ENCODE measurements around the gene ADRA2C.

The ADRA2C gene

DNA sequence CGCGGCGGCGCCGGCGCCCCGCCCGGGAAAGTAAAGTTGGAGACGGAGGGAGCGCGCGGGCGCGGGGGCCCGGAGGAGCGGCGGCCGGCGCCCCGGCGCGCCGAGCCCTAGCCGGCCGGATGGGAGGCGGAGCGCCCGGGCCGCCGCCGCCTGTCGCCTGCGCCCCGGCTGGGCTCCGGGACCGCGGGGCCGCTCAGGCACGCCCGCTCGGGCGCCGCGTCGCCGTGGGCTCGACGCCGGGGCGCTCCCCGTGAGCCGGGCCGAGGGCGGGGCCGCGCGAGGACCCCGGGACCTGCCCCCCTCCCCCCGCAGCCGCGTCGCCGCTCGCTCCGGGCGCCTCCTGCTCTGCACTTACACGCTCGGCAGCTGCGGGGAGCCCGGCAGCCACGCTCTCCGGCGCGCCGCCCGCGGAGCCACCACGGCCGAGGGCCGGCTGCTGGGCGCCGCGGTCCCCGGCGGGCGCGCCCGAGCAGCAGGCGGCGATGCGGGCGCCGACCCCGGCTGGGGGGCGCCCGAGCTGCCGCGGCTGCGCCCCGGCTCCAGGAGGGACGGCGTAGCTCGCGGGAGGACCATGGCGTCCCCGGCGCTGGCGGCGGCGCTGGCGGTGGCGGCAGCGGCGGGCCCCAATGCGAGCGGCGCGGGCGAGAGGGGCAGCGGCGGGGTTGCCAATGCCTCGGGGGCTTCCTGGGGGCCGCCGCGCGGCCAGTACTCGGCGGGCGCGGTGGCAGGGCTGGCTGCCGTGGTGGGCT is at the start of gene ADRA2C:
TSS of gene ADRA2C (plus strand) at position 350 of the 749 bp plus-strand sequence. CDS start at position 572, 222 bp downstream.
- no peak for DNase-seq (ENCODE audit: low read depth, low spot score)

DNA sequence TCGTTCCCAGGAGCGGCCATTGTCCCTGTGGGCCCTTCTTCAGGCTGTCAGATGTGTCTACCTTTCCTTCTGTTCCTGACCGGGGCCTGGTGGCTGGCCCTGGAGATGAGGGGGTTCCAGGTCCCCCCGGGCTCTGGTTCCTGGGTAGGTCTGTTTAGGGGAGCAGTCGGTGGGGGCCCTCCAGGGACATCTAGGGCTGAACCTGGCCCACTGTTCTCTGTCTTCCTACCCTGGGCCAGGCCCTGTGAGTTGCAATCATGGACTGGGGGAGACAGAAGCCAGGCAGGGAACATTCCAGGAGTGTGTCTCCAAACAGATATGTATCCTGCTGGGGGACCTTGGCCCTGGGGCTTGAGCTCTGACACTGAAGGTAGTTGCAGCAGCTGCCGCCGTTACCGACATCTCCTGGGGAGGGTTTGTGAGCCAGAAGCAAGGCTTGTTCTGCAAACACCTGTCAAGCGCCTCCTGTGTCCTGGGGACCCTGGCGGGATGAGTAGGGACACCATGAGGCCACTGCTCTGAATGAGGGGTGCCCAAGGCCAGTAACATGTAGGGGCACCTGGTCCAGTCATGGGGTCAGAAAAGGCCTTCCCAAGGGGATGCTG is 49.5 kb upstream of the ADRA2C start:
- DNase-seq (ENCODE audit: low read depth, low spot score): no peak

DNA sequence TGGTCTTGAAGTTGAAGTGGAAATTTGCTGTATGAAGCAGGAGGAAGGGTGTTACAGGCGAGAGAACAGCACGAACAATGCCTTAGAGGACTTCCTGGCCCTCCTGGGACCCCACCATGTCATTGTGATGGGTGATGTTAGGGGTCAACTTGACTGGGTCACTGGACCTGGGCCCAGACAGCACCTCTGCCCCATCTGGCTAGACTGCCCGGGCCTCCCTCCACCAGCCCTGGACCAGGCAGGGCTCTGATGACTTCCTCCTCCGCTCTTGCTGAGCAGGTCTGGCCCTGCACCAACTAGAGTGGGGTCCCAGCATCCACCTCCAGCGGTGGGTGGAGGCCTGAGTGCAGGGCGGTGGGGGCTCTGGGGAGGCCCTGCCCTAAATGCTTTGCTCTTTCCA is 48.9 kb upstream of the ADRA2C start:
- no peak for DNase-seq (ENCODE audit: low read depth, low spot score)

DNA sequence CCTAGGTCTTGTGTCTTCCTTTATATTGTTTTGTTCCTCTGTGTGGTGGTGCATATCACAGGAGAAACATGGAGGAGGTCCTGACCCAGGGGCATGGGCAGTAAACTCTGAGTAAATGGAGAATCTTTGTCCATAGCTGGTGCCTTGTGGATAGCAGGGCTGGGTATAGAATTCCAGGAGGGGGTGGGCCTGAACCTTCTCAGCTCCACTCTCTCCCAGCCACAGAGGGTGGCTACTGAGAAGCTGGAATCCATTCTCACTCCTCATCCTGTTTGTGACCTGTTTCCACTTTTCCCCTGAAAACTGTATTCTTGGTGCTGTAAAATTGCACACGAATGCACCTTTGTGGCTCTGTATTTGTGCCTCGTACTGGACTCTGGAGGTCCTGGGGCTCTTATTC is 47.7 kb upstream of the ADRA2C start:
- DNase-seq (ENCODE audit: low read depth, low spot score): no peak

DNA sequence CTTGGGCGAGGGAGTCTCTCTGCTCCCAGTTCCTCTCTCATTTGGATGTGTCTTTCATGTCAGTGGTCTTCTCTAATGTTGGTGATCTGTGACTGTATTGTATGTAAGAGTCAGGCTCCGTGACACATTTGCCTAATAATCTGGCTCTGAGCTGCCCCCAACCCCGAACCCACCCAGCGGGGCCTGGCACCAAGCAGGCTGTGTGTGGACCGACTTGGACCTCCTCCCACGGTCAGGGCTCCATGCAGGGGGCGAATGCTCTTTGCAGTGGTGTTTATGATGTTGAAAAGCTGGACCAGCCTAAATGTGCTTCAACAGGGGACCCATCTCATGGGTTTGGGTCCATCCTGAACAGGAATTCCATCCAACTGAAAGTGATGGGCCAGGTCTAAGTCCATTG is 47.0 kb upstream of the ADRA2C start:
- DNase-seq (ENCODE audit: low read depth, low spot score): no peak

DNA sequence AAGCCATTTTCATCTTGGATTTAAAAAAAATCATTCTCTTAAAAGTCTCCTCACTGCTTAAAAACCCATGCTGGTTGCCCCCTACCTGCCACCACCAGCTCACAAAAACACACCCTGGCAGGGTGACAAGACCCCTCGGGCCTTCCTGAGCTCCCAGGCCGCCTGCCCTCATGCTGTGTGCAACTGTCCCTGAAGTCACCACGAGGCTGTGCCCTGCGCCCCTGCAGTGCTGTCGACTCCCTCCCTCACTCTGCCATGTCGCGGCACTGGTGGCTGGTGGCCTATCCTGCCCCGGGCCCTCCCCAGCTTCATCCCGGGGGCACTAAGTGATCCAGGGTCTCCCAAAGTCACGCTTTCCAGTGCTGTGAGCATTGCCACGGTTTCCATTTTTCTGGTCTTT is 46.3 kb upstream of the ADRA2C start:
- DNase-seq (ENCODE audit: low read depth, low spot score): no peak

DNA sequence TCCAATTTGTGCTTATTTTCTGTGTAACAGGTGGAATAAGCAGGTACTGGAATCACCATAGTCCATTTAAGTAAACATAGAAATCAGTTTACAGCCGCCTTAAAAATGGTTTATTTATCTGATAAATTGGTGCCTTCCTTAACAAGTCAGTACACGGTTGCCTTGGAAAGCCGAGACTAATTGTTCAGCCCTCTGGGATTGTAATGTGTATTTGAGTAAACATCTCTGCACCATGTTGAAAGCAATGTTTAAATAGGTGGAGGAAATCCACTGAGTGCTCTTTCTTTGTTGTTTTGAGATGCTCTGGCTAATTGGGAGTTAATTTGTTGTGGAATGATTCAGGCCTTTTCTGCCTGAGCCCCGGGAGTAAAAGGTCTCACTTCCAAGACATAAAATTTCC is 45.7 kb upstream of the ADRA2C start:
- DNase-seq (ENCODE audit: low read depth, low spot score): no peak

DNA sequence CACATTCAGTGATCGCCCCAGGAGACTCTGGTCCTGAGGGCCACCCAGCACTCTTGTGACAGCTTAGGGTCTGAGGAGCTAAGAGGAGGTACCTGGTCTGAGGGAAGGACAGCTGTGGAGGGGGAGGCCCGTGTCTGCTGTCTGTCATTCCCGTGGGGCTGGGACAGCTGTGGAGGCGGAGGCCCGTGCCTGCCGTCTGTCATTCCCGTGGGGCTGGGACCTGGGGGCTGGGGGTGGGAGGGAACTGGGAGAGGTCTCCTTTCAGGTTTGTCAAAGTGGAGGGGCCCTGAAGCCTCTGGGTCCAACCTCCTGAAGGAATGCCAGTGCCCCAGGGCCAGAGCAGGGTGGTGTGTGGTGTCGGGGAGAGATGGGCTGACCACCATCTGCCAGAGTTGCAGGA is 45.0 kb upstream of the ADRA2C start:
- no peak for DNase-seq (ENCODE audit: low read depth, low spot score)

DNA sequence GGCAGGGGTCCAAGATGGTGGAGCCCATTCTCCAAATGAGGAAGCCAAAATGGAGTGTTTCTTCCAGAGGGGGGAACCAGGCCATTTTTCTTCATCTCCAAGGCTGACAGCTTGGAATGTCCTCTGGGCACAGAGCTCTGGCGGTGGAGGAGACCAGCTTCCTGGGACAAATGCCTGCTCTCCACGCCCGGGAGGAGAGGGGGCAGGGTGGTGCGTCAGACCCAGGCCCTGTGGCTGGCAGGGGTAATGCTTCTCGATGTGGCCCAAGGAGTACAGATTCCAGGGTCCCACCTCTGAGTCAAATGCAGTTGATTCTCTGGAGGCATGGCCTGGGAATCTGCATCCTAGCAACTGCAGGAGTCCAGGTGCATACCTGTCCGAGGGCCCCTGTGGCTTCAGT is 44.6 kb upstream of the ADRA2C start:
- DNase-seq (ENCODE audit: low read depth, low spot score): no peak

DNA sequence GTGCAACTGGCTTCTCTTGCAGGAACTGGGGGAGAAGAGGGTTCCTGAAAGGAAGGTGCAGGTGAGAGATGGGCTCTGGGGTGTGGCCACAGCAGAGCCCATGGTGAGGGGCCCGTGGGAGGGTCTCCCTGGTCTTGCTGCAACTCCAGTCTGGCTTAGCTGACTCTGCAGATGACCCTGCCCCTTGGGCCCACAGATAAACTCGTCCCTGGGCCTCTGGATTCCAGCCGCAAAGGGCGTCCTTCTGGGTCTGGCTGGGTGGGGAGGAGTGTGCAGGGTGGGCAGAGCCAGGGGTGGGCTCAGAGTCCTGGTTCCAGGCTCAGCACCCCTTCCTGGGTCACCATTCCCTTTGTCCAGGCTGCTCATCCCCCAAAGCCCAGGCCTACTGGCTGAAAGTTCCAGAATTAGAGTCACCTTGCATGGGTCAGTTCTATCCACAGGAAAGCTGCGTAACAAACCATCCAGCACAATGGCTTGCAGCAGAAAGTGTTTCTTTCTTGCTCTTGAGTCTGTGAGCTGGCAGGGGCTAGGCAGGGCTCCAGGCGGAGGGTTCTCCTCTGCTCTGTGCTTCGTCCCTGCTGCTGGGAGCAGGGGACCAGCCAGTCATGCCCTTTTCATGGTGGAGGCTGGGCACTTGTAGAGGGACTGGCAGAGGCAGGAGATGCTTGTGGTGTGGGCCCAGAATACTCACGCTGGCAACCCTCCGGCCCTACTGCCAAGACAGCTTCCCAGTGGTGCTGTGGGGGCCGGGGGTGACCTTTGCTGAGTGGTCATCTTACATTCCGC is 43.5 kb upstream of the ADRA2C start:
- no peak for DNase-seq (ENCODE audit: low read depth, low spot score)

DNA sequence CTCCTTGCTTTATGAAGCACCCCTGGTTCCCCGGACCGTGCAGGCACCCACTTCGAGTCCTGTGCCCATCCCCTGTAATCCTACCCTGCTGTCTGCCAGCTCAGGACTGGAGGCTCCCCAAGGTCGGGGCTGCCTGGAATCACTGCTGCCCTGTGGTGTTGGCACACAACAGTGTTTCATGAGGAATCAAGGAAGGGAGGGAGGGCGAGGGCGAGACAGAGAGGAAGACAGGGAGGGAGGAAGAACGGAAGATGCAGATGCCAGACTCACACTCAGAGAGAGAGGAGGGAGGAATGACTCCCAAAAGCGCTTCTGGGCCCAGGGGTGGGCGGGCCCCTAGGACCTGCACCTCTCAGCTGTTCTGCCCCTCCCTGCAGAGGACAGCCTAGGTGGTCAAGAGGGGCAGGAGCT is 42.9 kb upstream of the ADRA2C start:
- DNase-seq (ENCODE audit: low read depth, low spot score): no peak

DNA sequence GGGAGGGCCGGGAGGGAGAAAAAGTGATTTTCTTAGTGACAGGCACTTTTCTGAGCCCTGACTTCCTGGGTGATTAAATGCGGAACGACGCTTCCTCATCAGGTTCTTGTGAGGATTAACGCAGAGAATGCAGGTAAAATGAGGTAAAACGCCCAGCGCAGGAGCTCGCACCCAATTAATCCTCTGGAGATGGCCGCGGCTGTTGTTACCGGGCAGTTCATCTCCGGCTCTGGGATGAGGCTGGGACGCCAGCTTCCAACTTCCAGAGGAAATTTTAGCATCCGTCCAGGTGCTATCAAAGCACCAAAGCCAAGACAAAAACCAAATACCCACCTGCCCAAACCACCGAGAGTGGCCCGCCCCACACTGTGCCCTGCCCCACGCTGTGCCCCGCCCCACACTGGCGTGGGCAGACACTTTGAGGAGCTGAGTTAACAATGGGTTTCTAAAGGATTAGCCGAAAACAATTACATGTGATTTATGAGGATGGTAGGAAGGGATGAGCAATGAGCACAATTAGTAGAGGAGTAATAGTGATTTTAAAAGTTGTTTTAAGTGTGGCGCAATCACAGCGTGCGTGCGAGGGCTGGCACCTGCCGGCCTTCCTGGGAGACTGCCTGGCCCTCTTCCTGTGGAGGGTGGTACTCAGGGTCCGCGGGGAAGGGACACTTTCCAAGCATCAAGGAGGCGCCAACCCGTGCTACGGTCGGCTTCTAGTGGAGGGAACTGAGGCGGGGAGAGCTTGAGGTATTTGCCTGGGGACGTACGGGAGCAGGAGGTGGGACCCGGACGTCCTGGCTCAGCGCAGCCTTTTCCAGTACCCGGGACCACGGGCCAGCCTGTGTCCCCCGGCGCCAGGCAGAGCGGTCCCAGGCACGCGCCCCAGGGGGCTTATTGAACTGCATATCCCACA is 41.6 kb upstream of the ADRA2C start:
- no peak for DNase-seq (ENCODE audit: low read depth, low spot score)

DNA sequence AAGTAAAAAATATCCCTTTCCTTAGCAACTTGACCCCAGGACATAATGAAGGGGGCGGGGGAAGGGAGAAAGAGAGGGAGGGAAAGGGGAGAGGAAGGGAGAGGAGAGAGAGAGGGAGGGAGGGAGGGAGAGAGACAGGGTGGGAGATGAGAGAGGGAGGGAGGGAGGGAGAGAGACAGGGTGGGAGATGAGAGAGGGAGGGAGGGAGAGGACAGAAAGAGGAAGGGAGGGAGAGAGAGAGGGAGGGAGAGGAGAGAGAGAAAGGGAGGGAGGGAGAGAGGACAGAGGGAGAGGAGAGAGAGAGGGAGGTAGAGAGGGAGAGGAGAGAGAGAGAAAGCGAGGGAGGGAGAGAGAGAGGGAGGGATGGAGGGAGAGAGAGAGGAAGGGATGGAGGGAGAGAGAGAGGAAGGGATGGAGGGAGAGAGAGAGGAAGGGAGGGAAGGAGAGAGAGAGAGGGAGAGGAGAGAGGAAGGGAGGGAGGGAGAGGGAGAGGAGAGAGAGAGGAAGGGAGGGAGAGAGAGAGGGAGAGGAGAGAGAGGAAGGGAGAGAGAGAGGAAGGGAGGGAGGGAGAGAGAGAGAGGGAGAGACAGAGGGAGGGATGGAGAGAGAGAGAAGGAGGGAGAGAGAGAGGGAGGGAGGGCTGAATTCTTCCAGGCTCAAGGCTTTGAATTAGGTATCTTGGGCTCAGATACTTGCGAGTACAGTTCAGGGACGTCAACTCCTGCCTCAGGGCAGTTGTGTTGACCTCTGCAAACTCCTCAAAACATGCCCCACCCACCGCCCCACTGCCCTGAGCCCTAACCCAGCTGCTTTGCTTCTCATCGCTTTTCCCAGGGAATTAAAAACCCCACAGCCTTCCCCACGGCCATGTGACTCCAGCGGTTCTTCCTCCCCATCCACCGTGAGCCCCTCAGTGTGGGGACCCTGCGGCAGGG is 40.0 kb upstream of the ADRA2C start:
- DNase-seq (ENCODE audit: low read depth, low spot score): no peak

DNA sequence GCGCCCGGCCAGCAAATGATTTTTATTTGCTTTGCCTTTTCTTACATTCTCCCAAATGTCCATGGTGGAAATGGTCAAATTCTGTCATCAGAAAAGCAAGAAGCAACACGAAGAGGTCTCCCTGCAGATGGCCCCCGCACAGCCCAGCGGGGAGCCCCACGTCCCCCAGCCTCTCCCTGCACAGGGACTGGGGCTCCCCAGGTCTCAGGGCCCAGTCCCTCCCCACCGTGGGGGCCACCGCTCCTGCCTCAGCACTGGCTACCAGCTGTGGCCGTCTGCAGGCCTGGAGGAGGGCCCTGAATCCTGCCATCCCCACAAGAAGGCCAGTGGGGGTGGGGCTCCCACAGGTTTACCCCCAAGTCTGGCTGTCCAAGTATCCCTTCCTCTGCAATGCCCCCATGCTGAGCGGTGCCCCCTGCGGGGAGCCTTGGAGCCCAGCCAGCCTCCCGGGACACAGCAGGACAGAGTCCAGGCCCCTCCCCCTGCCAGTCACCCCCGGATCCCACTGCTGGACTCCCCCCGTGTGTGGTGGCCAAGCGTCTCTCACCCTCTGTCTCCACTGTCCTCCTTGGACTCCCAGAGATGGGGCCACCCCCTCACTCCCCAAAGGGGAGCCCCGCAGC is 38.2 kb upstream of the ADRA2C start:
- DNase-seq (ENCODE audit: low read depth, low spot score): no peak

DNA sequence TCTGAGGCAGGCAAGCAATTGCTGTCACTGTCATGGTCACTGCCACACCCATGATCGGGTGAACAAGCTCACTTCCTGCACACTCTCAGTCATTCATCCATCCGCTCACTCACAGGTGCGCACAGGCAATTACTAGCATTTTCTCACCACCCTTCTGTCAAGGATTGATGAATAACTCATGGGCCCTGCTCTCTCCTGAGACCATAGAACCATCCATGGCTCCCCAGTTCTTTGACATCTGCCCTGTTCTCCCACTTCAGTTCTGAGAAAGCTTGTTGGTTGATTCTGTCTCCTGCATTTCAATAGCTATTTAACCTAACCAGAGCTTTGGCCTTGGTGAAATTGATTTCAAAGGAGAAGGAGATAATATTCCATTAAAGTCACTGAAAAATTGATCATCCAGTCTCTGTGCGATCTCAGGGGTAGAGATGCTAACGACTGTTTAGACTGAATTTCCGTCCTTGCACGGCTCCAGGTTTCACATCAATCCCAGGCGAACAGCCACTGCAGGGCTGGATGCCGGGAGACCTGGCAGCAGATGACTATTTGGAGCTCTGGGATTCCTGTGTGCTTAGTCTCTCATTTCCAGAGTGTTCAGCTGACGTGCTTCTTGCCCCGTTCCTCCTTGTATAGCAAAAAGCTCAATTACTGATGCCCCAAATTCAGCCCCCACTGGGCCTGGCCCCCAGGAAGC is 36.9 kb upstream of the ADRA2C start:
- no peak for DNase-seq (ENCODE audit: low read depth, low spot score)

DNA sequence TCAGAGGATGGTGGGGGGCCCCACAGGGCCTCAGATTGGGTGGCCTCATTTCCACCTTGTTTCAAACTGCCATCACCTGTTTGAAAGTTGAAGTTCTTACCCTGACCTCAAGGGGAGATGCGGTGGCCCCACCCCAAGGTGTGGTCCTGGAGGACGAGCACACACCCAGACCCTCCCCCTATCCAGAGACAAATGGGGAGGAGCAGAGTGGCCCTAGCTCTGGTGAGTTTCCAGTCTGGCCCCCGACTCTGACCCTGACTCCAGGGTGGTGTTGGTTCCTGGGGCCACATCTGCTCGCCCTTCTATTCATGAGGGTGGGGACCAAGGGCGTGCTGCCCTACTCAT is 36.3 kb upstream of the ADRA2C start:
- DNase-seq (ENCODE audit: low read depth, low spot score): no peak

DNA sequence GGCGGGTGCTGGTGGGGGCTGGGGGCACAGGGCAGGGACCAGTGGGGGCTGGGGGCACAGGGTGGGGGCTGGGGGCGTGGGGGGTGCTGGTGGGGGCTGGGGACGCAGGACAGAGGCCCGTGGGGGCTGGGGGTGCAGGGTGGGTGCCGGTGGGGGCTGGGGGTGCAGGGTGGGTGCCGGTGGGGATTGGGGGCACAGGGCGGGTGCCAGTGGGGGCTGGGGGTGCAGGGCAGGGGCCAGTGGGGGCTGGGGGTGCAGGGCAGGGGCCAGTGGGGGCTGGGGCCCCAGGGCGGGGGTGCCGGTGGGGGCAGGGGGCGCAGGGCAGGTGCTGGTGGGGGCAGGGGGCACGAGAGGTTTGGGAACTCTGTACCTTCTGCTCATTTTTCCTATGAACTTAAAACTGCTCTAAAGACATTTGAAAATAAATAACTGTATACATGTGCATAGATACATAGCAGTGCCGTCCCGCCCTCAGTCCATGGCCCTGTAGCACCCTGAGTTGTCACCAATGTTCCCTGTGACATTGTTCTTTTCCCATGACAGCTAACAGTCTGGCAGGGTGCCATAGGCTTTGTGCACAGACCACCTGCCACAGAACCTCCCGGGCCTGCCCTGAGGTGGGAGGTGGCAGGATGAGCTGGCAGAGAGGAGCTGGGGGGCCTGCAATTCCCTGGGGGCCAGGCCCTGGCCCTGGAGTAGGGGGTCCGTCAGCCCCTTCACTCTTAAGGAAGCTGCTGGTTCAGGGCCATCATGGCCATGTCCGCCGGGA is 35.6 kb upstream of the ADRA2C start:
- DNase-seq (ENCODE audit: low read depth, low spot score): no peak

DNA sequence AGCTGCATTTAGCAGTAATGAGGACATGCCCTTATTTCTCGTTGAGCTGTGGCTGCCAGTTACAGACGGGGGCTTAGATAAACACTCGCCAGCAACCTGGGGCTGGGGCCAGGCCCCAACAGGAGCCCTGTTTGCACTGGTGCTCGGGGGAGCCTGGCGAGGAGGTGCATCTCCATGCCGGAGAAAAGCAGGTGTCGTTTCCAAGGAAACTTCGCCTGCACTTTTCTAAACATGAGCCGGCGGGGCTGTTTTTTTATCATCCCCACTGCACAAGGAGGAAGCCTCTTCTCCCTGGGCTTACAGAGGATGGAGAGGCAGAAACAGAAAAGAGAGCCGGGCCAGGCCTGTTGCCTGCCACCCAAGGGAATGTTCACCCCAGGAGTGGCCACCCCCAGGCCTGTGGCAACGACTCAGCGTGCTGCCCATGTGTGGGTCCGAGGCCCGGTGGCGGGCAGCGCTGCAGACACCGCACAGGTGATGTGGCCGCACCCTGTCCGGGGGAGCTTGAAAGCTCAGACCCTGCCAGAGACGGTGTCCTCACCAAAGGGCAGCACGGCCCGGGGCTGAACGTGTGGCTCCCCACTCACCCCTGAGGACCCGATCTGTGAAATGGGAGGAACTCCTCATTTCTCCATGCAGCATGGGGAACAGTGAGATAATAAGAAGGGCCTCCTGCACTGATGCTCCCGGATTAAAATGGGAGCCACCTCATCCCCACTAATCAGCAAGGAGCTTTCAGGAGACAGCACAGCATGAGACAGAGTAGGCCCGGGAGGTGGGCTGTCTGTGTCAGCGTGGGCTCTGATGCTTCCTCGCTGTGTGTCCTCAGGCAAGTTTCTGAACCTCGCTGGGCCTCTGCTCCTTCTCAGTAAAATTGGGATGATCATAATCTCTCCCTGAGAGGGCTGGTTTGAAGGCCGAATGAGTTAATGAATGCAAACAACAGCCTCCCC is 33.8 kb upstream of the ADRA2C start:
- no peak for DNase-seq (ENCODE audit: low read depth, low spot score)

Measured in activated CD4-positive, CD25-positive, alpha-beta regulatory T cell treated with anti-CD3 and anti-CD28 coated beads, Interleukin-2, amount 50 U/mL, for 16 hours (primary cell).